HepG2 (cell line): ENCODE data around the gene RLF. TPM values are rescaled to one million over a fixed set of nuclear protein-coding genes. Genes with fewer than 3 reads are reported as not detected.

Source experiments
- ATAC-seq: fragments of 200-7000 bp; cut with Tn5 transposase; 3 replicates; pipeline ENCODE4 v1.9.1; 2020; ENCODE audit warnings: mild to moderate bottlenecking, moderate library complexity
- BruUV-seq: library from RNA; stranded (reverse); fragments of 400-500 nt; replicated peaks from 2 replicates; lab custom pipeline; 2021; lab: Mats Ljungman, UMichigan
- CTCF ChIA-PET: fragments of 300-600 bp; formaldehyde crosslinking; extraction: SDS; loops from one replicate; lab custom pipeline; 2021; ENCODE audit warnings: low total read pairs, inconsistent platforms, low intra/inter-chr PET ratio; lab: Yijun Ruan, JAX
- POLR2A ChIA-PET: fragments of 350-600 bp; sonication (Branson Sonifier 250); formaldehyde crosslinking; loops from one replicate; lab custom pipeline; 2020; ENCODE audit warnings: antibody characterized with exemption, inconsistent platforms; lab: Yijun Ruan, JAX
- DNase-seq: peaks from one replicate; pipeline ENCODE4 v3.0.0-alpha.2; 2015; ENCODE audit warnings: low spot score
- FAIRE-seq: peaks from 3 replicates; lab custom pipeline; 2011; peaks lifted over from hg19 to GRCh38; lab: Jason Lieb, UNC
- H2AFZ ChIP-seq: one replicate; pipeline ENCODE4 v1.6.1; 2011; ENCODE audit warnings: low read length, inconsistent platforms
- H3K27ac ChIP-seq: fragments of 300-600 bp; 3 replicates; pipeline ENCODE4 v1.8.0; 2011; ENCODE audit warnings: mixed run types, mild to moderate bottlenecking, mixed read lengths, low read length, inconsistent platforms; ENCODE audit not compliant: insufficient read depth; ENCODE audit errors: extremely low read length
- H3K27me3 ChIP-seq, 2 experiments: fragments of 200-600 bp in 1 of 2; 2 replicates in 1 of 2; 3 replicates in 1 of 2; pipeline versions ENCODE4 v1.6.0 to v1.8.0; 2011; ENCODE audit warnings: low read length in 2 of 2, mild to moderate bottlenecking in 2 of 2, moderate library complexity in 2 of 2, inconsistent platforms in 1 of 2; ENCODE audit not compliant: insufficient read depth in 2 of 2, control insufficient read depth in 1 of 2
- H3K36me3 ChIP-seq, 2 experiments: fragments of 200-600 bp in 1 of 2; replicated peaks in 1 of 2; 2 replicates in 1 of 2; 3 replicates in 1 of 2; pipeline versions ENCODE4 v1.5.1 to v1.8.0; 2011; ENCODE audit warnings: low read length in 2 of 2, inconsistent platforms in 1 of 2; ENCODE audit not compliant: insufficient read depth in 2 of 2, control insufficient read depth in 1 of 2
- H3K4me1 ChIP-seq: 2 replicates; pipeline ENCODE4 v1.5.1; 2012; ENCODE audit warnings: low read length, inconsistent platforms; ENCODE audit not compliant: insufficient read depth
- H3K4me2 ChIP-seq: 2 replicates; pipeline ENCODE4 v1.6.0; 2011; ENCODE audit warnings: low read depth, low read length, inconsistent platforms
- H3K4me3 ChIP-seq, 3 experiments: fragments of 200-600 bp in 1 of 3; sonication (generic), shearing (Covaris generic) in 1 of 3; replicated peaks in 1 of 3; 2 replicates each; pipeline ENCODE4 v1.5.1; 2011 to 2016; ENCODE audit warnings: low read length in 3 of 3, inconsistent platforms in 2 of 3, low read depth in 2 of 3, mild to moderate bottlenecking in 2 of 3, control low read depth in 1 of 3, mixed read lengths in 1 of 3; ENCODE audit not compliant: insufficient read depth in 1 of 3
- H3K79me2 ChIP-seq: one replicate; pipeline ENCODE4 v1.6.1; 2011; ENCODE audit warnings: low read length, inconsistent platforms; ENCODE audit not compliant: insufficient read depth
- H3K9ac ChIP-seq: 2 replicates; pipeline ENCODE4 v1.6.0; 2011; ENCODE audit warnings: mild to moderate bottlenecking, low read depth, low read length, inconsistent platforms; ENCODE audit not compliant: insufficient read depth
- H3K9me3 ChIP-seq: 2 replicates; pipeline ENCODE4 v1.5.1; 2012; ENCODE audit warnings: mild to moderate bottlenecking, low read length
- H4K20me1 ChIP-seq: 2 replicates; pipeline ENCODE4 v1.6.0; 2011; ENCODE audit warnings: inconsistent platforms, mild to moderate bottlenecking, low read length, moderate library complexity; ENCODE audit not compliant: insufficient read depth
- ATF4 ChIP-seq, 2 experiments: fragments of 450-650 bp in 1 of 2; sonication (generic) in 1 of 2; formaldehyde crosslinking; IDR thresholded peaks; 2 replicates each; pipeline versions ENCODE4 v1.5.0 to v1.8.0; 2020 to 2022; ENCODE audit warnings: mild to moderate bottlenecking in 1 of 2, missing genetic modification reagents in 1 of 2
- EZH2 ChIP-seq: conservative IDR thresholded peaks from 2 replicates; pipeline ENCODE4 v1.6.1; 2012; ENCODE audit warnings: mild to moderate bottlenecking, low read depth, low read length, moderate library complexity
- FIP1L1 ChIP-seq: fragments of 200-400 bp; formaldehyde crosslinking; IDR thresholded peaks from 2 replicates; pipeline ENCODE4 v1.6.1; 2018; ENCODE audit warnings: low read depth, mild to moderate bottlenecking, low read length, moderate library complexity, borderline replicate concordance; ENCODE audit not compliant: insufficient read depth
- GLI4 ChIP-seq: sonication (generic); formaldehyde crosslinking; IDR thresholded peaks from 2 replicates; pipeline ENCODE4 v1.5.1; 2020; ENCODE audit warnings: missing genetic modification reagents, mild to moderate bottlenecking, moderate library complexity, borderline replicate concordance
- GPBP1L1 ChIP-seq: sonication (generic); formaldehyde crosslinking; IDR thresholded peaks from 2 replicates; pipeline ENCODE4 v1.5.0; 2020; ENCODE audit warnings: mild to moderate bottlenecking, missing genetic modification reagents
- KLF6 ChIP-seq: IDR thresholded peaks from 2 replicates; pipeline ENCODE4 v1.8.0; 2016; ENCODE audit warnings: missing biosample characterization, missing genetic modification reagents
- NKX3-1 ChIP-seq: sonication (generic); formaldehyde crosslinking; IDR thresholded peaks from 2 replicates; pipeline ENCODE4 v1.5.0; 2020; ENCODE audit warnings: missing genetic modification reagents
- RBM39 ChIP-seq: fragments of 200-400 bp; formaldehyde crosslinking; IDR thresholded peaks from one replicate; pipeline ENCODE4 v1.6.1; 2018; ENCODE audit warnings: antibody characterized with exemption, mild to moderate bottlenecking, low read depth, low read length; ENCODE audit not compliant: poor library complexity, severe bottlenecking
- U2AF2 ChIP-seq: fragments of 200-400 bp; formaldehyde crosslinking; IDR thresholded peaks from 2 replicates; pipeline ENCODE4 v1.6.1; 2017; ENCODE audit warnings: low read depth, mild to moderate bottlenecking, low read length
- ZNF614 ChIP-seq: IDR thresholded peaks from 2 replicates; pipeline ENCODE4 v1.6.1; 2018; ENCODE audit warnings: missing biosample characterization, missing genetic modification reagents, inconsistent platforms, borderline replicate concordance
- ZNF792 ChIP-seq: IDR thresholded peaks from 2 replicates; pipeline ENCODE4 v1.6.1; 2016
- ZNF891 ChIP-seq: sonication (generic); formaldehyde crosslinking; IDR thresholded peaks from 2 replicates; pipeline ENCODE4 v1.5.0; 2020; ENCODE audit warnings: mild to moderate bottlenecking, missing genetic modification reagents
- ZZZ3 ChIP-seq: sonication (generic); formaldehyde crosslinking; IDR thresholded peaks from 2 replicates; pipeline ENCODE4 v1.4.0; 2020; ENCODE audit warnings: missing genetic modification reagents, mild to moderate bottlenecking, borderline replicate concordance
- WGBS: methylation state at CpG from one replicate; pipeline ENCODE4 v1.1.6; 2017; ENCODE audit warnings: low lambda C conversion rate; 5-methylcytosine and 5-hydroxymethylcytosine counted together
- in situ Hi-C: cut with HindIII; loops from 2 replicates; pipeline ENCODE4 v1.10.0; 2017; ENCODE audit warnings: low pct_unique_long_range_greater_than_20kb; ENCODE audit not compliant: extremely low pct_ligation_motif_present
- intact Hi-C: fragments of 100-400 bp; cut with micrococcal nuclease; formaldehyde crosslinking; loops from one replicate; pipeline ENCODE4 v1.10.0; 2022; ENCODE audit not compliant: unreplicated experiment
- polyA plus RNA-seq, 8 experiments: library from polyadenylated mRNA; depleted of rRNA in 3 of 8; stranded (reverse) in 7 of 8; unstranded in 1 of 8; fragments of >200 nt; fragmentation: Illumina TruSeq in 4 of 8; extraction: Trizol in 4 of 8; gene quantifications; 2 replicates each; pipeline versions ENCODE4 v1.2.1 to v1.2.3, GENCODE V29; 2011 to 2016; ENCODE audit warnings: low read depth in 4 of 8, missing spikeins in 1 of 8, mixed read lengths in 1 of 8; ENCODE audit not compliant: insufficient read depth in 1 of 8
- total RNA-seq, 5 experiments: library from RNA; depleted of rRNA; stranded (reverse); fragments of >200 nt; fragmentation: Illumina TruSeq; extraction: Trizol; gene quantifications; 2 replicates each; pipeline ENCODE4 v1.2.3, GENCODE V29; 2016; ENCODE audit warnings: low read depth in 1 of 5
- TF ChIP-seq, protein P1 (sequence below): sonication (generic); formaldehyde crosslinking; IDR thresholded peaks from 2 replicates; pipeline ENCODE4 v1.4.0; 2020; ENCODE audit warnings: missing genetic modification reagents

The RLF gene
- total and polyA plus RNA-seq, 2 of the 13 experiments (the other 11 are each of a cell fraction or from before 2014, with no cell fraction given), result 9.0 to 15.7 TPM

DNA sequence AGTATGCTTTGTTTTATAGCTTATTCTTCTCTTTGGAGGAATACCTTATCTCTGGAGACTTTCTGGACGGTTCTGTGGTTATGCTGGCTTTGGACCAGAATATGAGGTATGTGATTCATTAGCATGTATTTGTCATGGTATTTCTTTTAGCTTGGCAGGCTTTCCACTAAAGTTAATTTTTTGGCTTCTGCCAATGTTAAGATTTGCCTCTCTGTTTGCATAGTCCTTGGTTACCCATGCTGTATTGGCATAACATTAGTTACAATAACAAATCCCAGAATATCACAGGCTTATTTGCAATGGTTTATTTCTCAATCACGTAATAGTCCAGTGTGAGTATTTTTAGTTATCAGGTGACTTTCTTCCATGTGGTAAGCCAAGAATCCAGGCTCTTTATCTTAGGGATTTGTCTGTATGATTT lies 106.6 kb downstream of the RLF start (continued):
- TF ChIP-seq FIP1L1 (no peak), EZH2 (no peak)
- TF ChIP-seq, all 625 proteins: peak for 0

DNA sequence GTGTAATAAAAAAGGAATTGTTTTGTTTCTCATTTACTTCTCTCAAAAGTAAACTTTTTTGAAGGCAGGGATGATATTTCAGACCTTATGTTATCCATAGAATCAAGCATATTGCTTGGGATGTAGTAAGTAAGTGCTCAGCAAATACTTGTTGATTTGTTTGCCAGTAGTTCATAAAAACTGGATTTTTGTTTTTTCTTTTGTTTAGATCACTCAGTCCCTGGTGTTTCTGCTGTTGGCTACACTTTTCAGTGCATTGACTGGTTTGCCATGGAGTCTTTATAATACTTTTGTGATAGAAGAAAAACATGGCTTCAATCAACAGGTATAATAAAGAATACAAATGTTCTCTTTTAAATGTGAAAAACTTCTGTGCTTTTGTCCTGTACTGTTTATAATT lies 107.0 kb downstream of the RLF start:
- no peak overlapping the region for H3K4me3 ChIP-seq
- ChIA-PET CTCF (no interaction called here), POLR2A (interaction anchor here (0.6 kb wide), 2 partner anchors 33 to 70 kb away, joined by 3 to 4 read pairs; no protein-coding TSS in a partner anchor)
- no peak for FAIRE-seq
- DNase-seq, result no peak
- H3K9ac ChIP-seq, result no peak overlapping the region
- no peak overlapping the region for H3K4me2 ChIP-seq
- in situ Hi-C loops, result no loop called here
- BruUV-seq, result no TSS peak
- TF ChIP-seq NKX3-1, result no peak
- TF ChIP-seq ZNF792, result no peak
- TF ChIP-seq KLF6 (CRISPR knock-in tag), result no peak
- no peak for TF ChIP-seq ZZZ3
- no peak for TF ChIP-seq ZNF891 (CRISPR knock-in tag)
- no peak overlapping the region for H2AFZ ChIP-seq
- no peaks in the 10 kb centered on the region for H3K27me3 ChIP-seq
- H3K27ac ChIP-seq, result no peak overlapping the region
- no peaks in the 10 kb centered on the region for H3K9me3 ChIP-seq
- no peaks in the 10 kb centered on the region for H3K4me1 ChIP-seq
- no peaks in the 10 kb centered on the region for H4K20me1 ChIP-seq
- peaks cover 10 to 53% of the 10 kb centered on the region in 2 experiments; a peak in 4 of 5 replicates for H3K36me3 ChIP-seq
- ATAC-seq, result no peak
- peaks cover 9% of the 10 kb centered on the region for H3K79me2 ChIP-seq
- intact Hi-C loops, result no loop called here

GRCh38 chr1:40270152-40270834 lies 109.1 kb downstream of the RLF start:
- peaks cover 8 to 66% of the 10 kb centered on the region in 2 experiments; a peak in 4 of 5 replicates for H3K36me3 ChIP-seq
- 62% methylated on average over 3 of the region's 3 CpGs for WGBS
- in situ Hi-C loops, result no loop called here
- TF ChIP-seq GPBP1L1 (CRISPR knock-in tag) (no peak), U2AF2 (no peak), ZNF614 (no peak), GLI4 (no peak), RBM39 (no peak), ATF4 (CRISPR knock-in tag; IDR thresholded peaks at IDR 0.05) (no peak)
- TF ChIP-seq, protein P1, sequence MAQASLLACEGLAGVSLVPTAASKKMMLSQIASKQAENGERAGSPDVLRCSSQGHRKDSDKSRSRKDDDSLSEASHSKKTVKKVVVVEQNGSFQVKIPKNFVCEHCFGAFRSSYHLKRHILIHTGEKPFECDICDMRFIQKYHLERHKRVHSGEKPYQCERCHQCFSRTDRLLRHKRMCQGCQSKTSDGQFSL, result no peak

More at GRCh38 chr1:40270152-40270834, 109.1 kb downstream of the RLF start:
- Histone ChIP-seq H3K9ac (no peak overlapping the region), H3K4me1 (no peaks in the 10 kb centered on the region), H4K20me1 (no peaks in the 10 kb centered on the region), H3K27me3 (no peaks in the 10 kb centered on the region), H3K4me3 (no peak overlapping the region), H3K4me2 (no peak overlapping the region), H3K79me2 (peaks cover 9% of the 10 kb centered on the region), H3K27ac (no peak overlapping the region), H2AFZ (no peak overlapping the region), H3K9me3 (no peaks in the 10 kb centered on the region)
- ATAC-seq (no peak), FAIRE-seq (no peak), DNase-seq (no peak)
- intact Hi-C loops, result no loop called here
- ChIA-PET POLR2A (no interaction called here), CTCF (no interaction called here)
- no TSS peak for BruUV-seq
